Measurements from ENCODE around the gene CRACR2A.

Gene CRACR2A

DNA sequence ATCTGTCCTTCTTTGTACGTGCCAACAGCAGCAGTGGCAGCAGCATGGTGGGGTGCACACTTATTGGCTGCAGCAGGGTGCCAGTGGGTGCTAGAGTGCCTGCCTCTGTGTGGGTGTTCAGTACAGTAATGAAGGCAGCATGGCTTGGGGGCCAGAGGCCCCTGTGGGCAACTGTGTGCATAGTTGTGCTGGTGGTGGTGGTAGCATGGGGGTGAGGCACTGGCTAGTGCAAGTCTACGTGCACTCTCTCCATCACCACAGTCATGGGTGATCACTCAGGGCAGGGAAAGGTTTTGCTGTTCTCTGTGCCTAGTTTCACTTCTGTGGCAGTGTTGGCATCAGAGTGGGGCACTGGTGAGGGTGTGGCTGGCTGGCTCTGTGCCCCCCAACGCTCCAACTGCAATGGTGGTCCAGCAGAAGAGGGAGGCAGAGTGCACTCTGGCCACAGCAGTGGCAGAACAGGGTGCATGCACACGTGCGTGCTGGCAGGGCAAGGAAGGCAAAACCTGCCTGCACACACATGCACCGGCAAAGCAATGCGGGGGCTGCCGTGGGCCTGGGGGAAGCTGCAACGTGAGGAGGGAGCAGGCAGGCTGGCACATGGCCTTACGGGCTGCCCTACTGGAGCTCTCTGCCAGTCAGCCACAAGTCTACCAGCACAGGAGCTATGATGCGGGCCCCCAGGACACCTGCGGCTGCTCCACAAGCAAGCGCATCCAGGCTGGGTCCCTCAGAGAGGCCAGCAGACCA is 60.1 kb downstream of the CRACR2A start:
- no peak for DNase-seq (ENCODE audit: extremely low read depth in 1 of 2, low read depth in 1 of 2)

GRCh38 chr12:3686463-3686862 is 66.4 kb downstream of the CRACR2A start:
- DNase-seq (ENCODE audit: extremely low read depth in 1 of 2, low read depth in 1 of 2) = no peak

DNA sequence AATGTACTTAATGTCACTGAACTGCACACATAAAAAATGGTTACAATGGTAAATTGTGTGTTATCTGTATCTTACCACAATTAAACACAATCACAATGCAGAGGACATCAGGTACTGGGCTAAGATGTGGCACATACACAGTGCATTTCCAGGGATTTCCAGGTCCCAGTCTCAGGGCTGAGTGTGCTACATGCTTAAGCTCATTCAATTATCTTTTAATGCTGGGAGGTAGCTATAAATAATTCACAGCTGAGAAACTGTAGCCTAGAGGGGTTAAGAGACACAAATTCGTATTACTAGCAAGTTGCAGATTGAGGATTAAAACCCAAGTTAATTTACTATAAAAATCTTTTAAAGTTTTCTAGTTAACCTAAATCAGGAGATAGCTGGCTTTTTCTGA is 67.1 kb downstream of the CRACR2A start:
- DNase-seq (ENCODE audit: extremely low read depth in 1 of 2, low read depth in 1 of 2) = no peak

DNA sequence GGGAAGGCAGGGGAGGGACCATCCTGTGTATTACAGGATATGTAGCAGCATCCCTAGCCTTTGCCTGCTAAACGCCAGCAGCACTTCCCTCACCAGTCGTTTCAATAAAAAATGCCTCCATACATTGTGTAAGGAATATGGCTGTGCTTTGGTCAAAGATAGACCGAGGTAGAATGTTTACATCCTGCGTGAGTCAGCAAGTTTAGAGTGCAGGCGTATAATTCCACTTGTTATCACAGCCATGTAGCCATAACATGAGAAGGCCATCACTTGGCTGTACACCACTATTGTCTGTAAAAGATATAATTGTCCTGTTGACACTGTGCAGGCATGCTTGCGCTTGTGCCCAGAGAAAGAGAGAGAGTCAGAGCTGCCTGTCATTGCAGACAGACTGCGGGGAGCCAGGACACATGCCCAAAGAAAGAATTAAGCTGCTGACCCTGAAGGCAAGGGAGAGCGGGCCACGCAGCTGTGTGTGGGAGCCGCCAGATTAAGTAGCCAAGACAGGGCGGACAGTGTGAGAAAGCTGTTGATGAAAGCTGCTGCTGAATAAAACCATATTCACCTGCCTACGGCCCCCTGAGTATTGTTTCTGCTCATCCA is 68.4 kb downstream of the CRACR2A start:
- DNase-seq (ENCODE audit: extremely low read depth in 1 of 2, low read depth in 1 of 2) = no peak

- DNase-seq (ENCODE audit: extremely low read depth in 1 of 2, low read depth in 1 of 2) = no peak
Observed at GRCh38 chr12:3683670-3684069, 69.2 kb downstream of the CRACR2A start.

GRCh38 chr12:3681595-3682061 is 71.3 kb downstream of the CRACR2A start:
- DNase-seq (ENCODE audit: extremely low read depth in 1 of 2, low read depth in 1 of 2) = no peak

DNA sequence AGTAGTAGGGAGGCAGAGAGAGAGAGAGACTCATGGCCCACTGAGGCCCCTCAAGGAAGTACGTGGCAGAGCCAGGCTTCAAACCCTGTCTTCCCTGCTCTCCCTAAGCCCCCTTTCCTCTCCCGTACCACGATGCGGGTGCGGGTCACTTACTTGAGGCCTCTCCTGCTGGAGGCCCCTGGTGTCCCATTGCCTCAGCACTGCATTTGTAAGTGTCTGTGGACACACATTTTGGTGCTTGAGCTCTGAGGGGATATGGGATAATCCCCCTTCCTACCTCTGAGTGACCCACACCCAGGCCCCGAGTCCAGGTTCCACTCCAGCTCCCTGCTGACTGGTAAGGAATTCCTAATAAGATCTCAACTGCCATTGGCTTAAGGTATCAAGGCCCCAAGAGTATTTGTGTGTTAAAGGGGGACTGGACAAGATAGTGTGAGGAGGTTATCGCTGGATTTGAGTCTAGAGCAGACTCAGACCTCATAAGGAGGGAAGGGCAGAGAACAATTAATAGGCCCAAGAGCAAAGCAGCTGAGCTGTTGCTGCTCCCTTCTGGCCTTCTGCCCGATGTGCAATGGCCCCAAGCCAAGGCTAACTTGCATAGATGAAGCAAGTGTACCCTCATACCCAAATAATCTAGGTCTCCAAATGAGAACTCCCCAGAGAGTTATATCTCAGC is 71.9 kb downstream of the CRACR2A start:
- no peak for DNase-seq (ENCODE audit: extremely low read depth in 1 of 2, low read depth in 1 of 2)

DNA sequence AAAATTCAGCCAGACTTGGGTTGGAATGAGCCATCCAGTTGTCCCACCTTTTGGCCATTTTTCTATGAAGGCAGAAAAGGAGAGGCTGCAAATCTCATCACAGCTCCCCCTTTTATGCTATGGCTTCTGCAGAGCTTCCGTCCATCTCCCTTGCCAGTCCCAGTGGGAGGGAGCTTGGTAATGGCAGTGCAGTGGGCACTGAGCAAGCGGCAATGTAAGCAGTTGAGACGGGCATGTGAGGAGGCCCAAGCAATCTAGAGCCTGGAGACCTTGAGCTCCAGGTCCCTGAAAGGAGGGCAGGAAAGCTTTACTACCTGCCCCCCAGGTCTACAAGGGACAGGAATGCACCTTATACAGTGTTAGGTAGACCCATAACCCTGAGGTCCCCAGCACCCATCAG is 73.1 kb downstream of the CRACR2A start:
- no peak for DNase-seq (ENCODE audit: extremely low read depth in 1 of 2, low read depth in 1 of 2)

DNA sequence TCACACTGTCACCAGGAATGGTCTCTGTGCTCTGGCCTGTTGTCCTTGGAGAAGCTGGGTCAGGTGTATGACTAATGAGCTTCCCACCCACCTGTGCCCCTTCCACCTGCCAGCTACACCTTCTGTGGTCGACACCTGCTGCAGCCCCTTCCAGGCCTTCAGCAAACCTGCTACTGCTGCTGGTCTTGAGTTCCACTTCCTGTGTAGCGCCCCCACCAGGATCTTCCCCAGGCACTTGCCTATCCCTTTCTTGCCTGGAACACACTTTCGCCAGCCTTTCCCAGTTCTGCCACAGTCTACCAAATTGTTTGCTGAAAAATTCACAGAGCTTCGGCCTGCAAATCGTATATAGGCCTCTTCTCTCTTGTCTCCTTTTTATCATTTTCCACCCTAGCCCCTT is 75.3 kb downstream of the CRACR2A start:
- DNase-seq (ENCODE audit: extremely low read depth in 1 of 2, low read depth in 1 of 2) = no peak

DNA sequence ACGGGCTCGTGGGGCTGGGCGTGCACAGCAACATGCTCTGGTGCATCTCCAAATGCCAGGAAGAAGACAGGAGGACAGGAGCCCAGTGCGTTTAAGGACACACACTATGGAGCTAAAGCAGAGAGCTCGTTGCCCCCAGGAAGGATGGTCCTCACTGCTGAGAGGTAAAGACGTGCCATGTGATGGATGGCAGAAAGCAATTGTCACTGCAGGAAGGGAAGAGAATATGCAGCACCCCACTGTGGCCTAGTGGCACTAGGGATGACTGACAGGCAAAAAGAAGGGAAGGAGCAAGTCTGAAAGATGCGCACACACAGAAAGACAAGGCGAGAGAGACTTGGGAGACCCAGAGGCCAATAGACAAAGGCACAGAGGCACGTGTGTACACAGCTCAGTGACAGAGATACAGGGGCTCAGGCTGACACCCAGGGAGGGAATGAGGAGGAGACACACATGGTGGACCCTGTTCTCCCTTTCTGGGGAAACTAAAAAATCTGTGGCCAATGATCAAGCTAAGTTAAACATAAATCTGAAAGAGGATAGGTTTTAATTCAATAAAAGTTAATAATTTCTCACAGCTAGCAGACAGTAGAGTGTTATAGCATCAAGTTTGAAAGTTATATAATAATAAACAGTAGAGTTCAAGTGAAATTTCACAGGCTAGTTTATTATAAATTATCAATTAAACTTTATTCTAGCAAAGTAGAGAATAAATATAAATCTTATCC is 78.8 kb downstream of the CRACR2A start:
- DNase-seq (ENCODE audit: extremely low read depth in 1 of 2, low read depth in 1 of 2) = no peak

DNA sequence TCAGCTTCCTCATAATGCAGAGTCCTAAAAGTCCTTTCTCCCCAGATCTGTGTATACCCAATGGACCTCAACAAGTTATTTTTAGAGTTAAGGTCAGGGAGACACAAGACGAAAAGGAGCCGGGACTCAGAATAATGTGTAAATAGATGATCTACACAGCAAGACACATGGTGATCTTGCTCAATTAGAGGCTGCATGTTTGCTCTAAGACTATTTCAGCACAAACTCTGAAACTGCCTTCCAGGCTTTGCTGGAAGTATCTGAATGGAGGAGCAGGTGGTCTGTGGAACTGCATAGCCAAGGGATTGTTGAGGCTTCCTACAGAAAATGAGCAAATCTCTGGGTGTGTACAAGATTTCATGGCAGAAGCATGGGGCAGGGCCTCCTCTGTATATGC is 80.8 kb downstream of the CRACR2A start:
- DNase-seq (ENCODE audit: extremely low read depth in 1 of 2, low read depth in 1 of 2) = no peak

DNA sequence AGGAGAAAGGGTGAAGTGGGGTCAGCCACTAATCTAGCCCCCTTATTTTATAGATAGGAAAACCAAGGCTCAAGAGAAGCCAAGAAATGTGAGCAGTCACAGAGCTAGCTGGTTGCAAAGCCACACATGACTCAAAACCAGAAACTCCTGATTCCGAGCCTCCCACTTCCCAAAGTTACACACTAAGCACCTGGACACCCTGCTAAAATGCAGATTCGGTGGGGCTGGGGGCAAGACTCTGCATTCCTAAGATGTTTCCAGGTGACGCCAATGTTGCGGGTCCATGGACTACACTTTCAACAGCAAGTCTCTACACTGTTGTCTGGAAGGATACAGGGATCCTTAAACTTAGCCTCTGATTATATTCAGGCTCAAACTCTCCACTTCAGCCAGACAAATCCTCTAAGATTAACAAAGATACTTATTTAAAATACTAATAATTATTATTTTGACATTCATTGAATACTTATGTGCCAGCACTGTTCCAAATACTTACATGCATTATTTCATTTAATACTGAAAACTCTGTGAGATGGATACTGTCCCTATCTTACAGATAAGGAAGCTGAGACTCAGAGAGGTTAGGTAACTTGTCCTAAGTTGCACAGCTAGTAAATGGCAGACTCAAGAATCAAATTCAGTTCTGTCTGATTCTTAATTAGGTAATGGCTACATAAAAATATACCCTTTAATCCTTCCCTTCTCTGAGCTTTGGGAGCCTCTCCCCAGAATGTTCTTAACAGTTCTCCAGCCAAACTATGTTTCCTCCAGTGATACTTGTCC is 81.4 kb downstream of the CRACR2A start:
- DNase-seq (ENCODE audit: extremely low read depth in 1 of 2, low read depth in 1 of 2) = no peak

GRCh38 chr12:3670083-3670620 is 82.8 kb downstream of the CRACR2A start:
- DNase-seq (ENCODE audit: extremely low read depth in 1 of 2, low read depth in 1 of 2) = no peak

DNA sequence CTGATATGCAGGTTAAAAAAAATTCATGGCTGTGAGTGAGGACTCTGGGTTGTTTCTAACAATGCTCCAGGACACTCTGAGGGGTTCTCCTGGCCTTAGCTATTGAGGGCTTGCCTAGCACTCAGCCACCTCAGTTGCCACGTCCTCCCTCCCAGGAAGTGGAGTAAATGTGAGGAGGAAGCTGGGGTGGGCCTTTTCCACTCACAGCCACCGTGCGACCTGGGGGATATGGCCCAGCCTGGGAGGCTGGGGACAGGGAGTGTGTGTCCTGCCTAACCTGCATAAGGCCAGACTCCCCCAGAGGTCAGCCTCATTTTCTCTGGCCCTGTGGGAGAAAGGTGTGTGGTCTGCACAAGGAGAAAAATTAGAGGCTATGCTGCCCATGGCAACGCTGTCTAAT is 83.3 kb downstream of the CRACR2A start:
- no peak for DNase-seq (ENCODE audit: extremely low read depth in 1 of 2, low read depth in 1 of 2)

DNA sequence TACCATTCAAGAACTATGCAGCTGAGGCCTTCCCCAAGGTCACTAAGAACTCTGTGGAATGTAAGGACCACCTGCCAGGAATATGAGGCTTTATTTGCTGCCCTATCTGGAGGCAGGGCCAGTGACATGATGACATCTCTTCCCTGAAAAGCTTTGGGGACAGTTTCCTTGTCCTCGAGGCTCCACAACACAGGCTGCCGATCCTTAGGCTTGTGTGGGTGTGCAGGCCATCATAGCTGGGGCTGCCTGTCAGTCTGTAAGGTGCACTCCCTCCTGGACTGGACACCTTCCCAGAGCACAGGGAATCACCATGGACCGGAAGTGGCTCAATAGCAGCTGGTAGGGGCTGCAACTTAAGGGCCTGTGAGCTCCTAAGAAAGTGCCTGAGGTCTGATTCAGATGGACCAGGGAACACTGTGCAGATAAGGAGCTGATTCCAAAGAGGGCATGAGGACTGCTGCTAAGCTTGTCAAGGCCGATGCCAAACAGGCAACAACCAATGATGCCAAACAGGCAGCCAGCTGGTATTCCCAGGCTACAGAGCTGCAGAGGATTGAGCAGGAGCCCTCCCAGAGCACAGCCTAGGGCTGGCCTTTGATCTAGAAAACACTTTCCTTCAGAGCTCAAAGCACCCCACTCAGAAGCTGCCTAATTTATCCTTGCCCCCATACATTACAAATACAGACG is 84.3 kb downstream of the CRACR2A start:
- DNase-seq (ENCODE audit: extremely low read depth in 1 of 2, low read depth in 1 of 2) = no peak

DNA sequence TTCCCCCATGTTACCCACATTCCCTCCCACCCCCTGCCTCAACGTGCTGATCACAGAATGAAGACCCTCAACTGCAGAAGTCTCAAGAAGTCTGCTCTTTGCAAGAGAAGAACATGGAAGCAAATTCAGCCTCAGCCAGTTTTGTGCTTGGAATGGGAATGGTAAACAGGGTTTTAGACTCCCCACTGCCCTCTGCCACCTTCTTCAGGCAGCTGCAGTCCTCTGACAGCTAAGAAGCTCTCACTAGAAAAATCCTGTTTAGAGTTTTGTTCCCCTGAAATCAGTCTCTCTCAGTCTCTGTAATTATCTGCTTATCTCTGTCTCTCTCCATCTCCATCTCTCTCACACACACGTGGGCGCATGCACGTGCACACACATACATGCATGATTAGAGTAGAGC is 85.4 kb downstream of the CRACR2A start:
- no peak for DNase-seq (ENCODE audit: extremely low read depth in 1 of 2, low read depth in 1 of 2)

DNA sequence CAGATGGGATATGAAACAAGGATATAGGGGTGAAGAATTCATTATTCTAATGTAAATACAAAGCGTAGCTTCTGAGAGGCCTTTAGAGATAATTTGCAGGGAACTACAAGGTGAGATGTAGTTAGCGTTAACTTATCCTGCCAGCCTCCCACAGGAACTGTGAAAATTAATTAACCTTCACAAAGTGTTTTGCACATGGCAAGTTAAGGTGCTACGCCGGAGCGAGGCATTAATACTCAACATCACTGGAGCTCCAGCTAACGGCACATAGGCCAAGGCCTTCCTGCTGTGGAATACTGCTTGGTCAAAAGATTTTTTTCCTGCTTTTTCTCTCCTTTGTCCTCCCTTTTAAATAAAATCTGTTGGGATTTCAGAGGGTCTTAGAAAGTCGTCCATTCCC is 86.5 kb downstream of the CRACR2A start:
- no peak for DNase-seq (ENCODE audit: extremely low read depth in 1 of 2, low read depth in 1 of 2)

- no peak for DNase-seq (ENCODE audit: extremely low read depth in 1 of 2, low read depth in 1 of 2)
Observed at GRCh38 chr12:3662521-3662921, 90.4 kb downstream of the CRACR2A start.

DNA sequence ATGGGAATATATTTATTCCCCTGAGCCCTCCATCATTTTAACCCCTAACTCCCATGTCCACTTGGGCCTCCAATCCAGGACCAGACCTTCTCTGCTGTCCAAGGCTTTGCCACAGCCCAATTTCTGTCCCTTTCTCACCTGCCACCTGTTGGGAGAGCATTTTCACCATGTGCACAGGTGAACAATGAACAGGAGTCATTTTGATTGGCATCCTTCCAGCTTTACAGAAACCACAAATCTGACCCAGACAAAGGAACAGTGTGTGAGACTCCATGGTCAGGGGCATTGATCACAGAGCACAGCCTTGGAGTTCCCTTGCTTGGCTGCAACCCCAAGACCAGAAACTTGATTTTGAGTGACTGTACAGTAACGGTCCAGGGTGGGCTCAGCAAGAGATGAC is 91.9 kb downstream of the CRACR2A start:
- no peak for DNase-seq (ENCODE audit: extremely low read depth in 1 of 2, low read depth in 1 of 2)
